OCI-LY7 (cell line): Measurements from ENCODE around the gene INPP5B. TPM values are rescaled to one million over a fixed set of nuclear protein-coding genes. Genes with fewer than 3 reads are reported as not detected.

Source experiments
- BruUV-seq: library from RNA; stranded (reverse); fragments of 400-500 nt; replicated peaks from 2 replicates; lab custom pipeline; 2021; lab: Mats Ljungman, UMichigan
- CTCF ChIA-PET: fragments of 300-600 bp; sonication (Branson Sonifier 250); formaldehyde crosslinking; loops from one replicate; lab custom pipeline; 2022; ENCODE audit warnings: antibody characterized with exemption; ENCODE audit not compliant: unreplicated experiment; lab: Charles Lee
- POLR2A ChIA-PET: fragments of 300-600 bp; sonication (Branson Sonifier 250); formaldehyde crosslinking; loops from one replicate; lab custom pipeline; 2022; ENCODE audit warnings: antibody characterized with exemption; lab: Charles Lee
- DNase-seq: peaks from one replicate; pipeline ENCODE4 v3.0.0-alpha.2; 2015; ENCODE audit warnings: low spot score
- H2AFZ ChIP-seq: fragments of 200-600 bp; sonication (generic), shearing (Covaris generic); 2 replicates; pipeline ENCODE4 v1.6.1; 2014; ENCODE audit warnings: mild to moderate bottlenecking, antibody characterized with exemption, low read length, moderate library complexity
- H3K27ac ChIP-seq: fragments of 200-600 bp; sonication (generic); 2 replicates; pipeline ENCODE4 v1.5.1; 2014; ENCODE audit warnings: mixed run types, low read depth, mild to moderate bottlenecking, moderate library complexity, low read length, inconsistent platforms; ENCODE audit not compliant: poor library complexity, severe bottlenecking
- H3K36me3 ChIP-seq: fragments of 200-600 bp; sonication (generic); 2 replicates; pipeline ENCODE4 v1.6.1; 2014; ENCODE audit warnings: mild to moderate bottlenecking, antibody characterized with exemption, low read length, moderate library complexity, mixed read lengths; ENCODE audit not compliant: insufficient read depth
- H3K4me1 ChIP-seq: fragments of 200-600 bp; sonication (generic); 2 replicates; pipeline ENCODE4 v1.5.1; 2014; ENCODE audit warnings: mild to moderate bottlenecking, low read length; ENCODE audit not compliant: insufficient read depth, poor library complexity, severe bottlenecking
- H3K4me2 ChIP-seq: fragments of 200-600 bp; sonication (generic); 2 replicates; pipeline ENCODE4 v1.6.1; 2014; ENCODE audit warnings: mild to moderate bottlenecking, low read length
- H3K4me3 ChIP-seq: fragments of 200-600 bp; sonication (generic); 2 replicates; pipeline ENCODE4 v1.5.1; 2014; ENCODE audit warnings: mild to moderate bottlenecking, low read depth, low read length; ENCODE audit not compliant: poor library complexity, severe bottlenecking
- H3K79me2 ChIP-seq: fragments of 200-600 bp; sonication (generic); 2 replicates; pipeline ENCODE4 v1.6.1; 2016; ENCODE audit warnings: low read depth, mild to moderate bottlenecking, low read length, moderate library complexity, mixed read lengths; ENCODE audit not compliant: insufficient read depth
- H3K9me2 ChIP-seq: fragments of 200-600 bp; sonication (generic); 2 replicates; pipeline ENCODE4 v1.6.1; 2016; ENCODE audit warnings: mild to moderate bottlenecking, low read length, mixed read lengths; ENCODE audit not compliant: insufficient read depth
- H3K9me3 ChIP-seq: fragments of 200-600 bp; sonication (generic); 2 replicates; pipeline ENCODE4 v1.6.1; 2014; ENCODE audit warnings: mild to moderate bottlenecking, mixed run types, low read length, mixed read lengths
- H4K20me1 ChIP-seq: fragments of 200-600 bp; sonication (generic); 2 replicates; pipeline ENCODE4 v1.6.1; 2014; ENCODE audit warnings: mild to moderate bottlenecking, antibody characterized with exemption, low read length, moderate library complexity, mixed read lengths; ENCODE audit not compliant: insufficient read depth
- EZH2phosphoT487 ChIP-seq: fragments of 200-600 bp; sonication (generic); IDR thresholded peaks from 2 replicates; pipeline ENCODE4 v1.6.1; 2018; ENCODE audit warnings: low read depth, borderline replicate concordance, mild to moderate bottlenecking, mixed run types, antibody characterized with exemption, low read length, moderate library complexity, mixed read lengths
- intact Hi-C: fragments of 100-400 bp; cut with micrococcal nuclease; formaldehyde crosslinking; loops from one replicate; pipeline ENCODE4 v1.10.0; 2022; ENCODE audit not compliant: unreplicated experiment
- total RNA-seq, 2 experiments: library from RNA; depleted of rRNA in 1 of 2; stranded (reverse); fragments of >200 nt in 1 of 2; shearing (Covaris generic) in 1 of 2; gene quantifications; 2 replicates each; pipeline ENCODE4 v1.2.3, GENCODE V29; 2014 to 2022
- TF ChIP-seq, protein P1 (sequence below): fragments of 200-600 bp; sonication (generic); conservative IDR thresholded peaks from 2 replicates; pipeline ENCODE4 v1.5.1; 2014; ENCODE audit warnings: mild to moderate bottlenecking, antibody characterized with exemption, low read length, moderate library complexity, mixed read lengths

The INPP5B gene
- total RNA-seq, 2 experiments from 2014 or later = 49.7 to 63.0 TPM

DNA sequence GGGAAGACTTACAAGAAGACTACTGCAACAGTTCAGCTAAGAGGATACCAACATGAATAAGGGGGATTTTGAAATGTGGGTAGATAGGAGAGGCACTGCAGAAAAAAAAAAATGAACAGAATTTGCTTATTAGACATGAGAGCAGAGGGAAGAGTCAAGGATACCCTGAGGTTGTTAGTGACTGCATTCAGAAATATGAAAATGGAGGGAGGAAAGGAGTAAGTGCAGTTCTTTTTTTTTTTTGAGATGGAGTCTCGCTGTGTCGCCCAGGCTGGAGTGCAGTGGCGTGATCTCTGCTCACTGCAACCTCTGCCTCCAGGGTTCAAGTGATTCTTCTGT lies 23.3 kb downstream of the INPP5B start:
- H3K9me2 ChIP-seq = no peaks in the 10 kb centered on the region
- no peaks in the 10 kb centered on the region for H3K9me3 ChIP-seq
- BruUV-seq = no TSS peak
- peak overlapping the region; percentile 98 for H3K27ac ChIP-seq
- peaks cover 78% of the 10 kb centered on the region for H3K4me1 ChIP-seq
- no peak for DNase-seq
- POLR2A ChIA-PET = interaction anchor here (1.4 to 2.4 kb wide), 4 partner anchors 8 to 29 kb away, joined by 4 to 9 read pairs (median 7); partner anchors contain the start of gene INPP5B
- peak overlapping the region; percentile 37 for H3K4me3 ChIP-seq
- CTCF ChIA-PET = interaction anchor here (0.8 kb wide), 1 partner anchor 23 kb away, joined by 3 read pairs; the partner anchor contains the start of gene INPP5B
- H3K79me2 ChIP-seq = peaks cover 89% of the 10 kb centered on the region
- intact Hi-C loops = loop anchor here (2.0 kb wide), 1 partner anchor 65 kb away; no protein-coding TSS in a partner anchor
- 0 out of 2 replicates have a peak overlapping the region, but pooled peaks have one; percentile 20 for H2AFZ ChIP-seq
- H3K4me2 ChIP-seq = peak overlapping the region; percentile 69
- no peaks in the 10 kb centered on the region for H4K20me1 ChIP-seq
- TF ChIP-seq, protein P1, sequence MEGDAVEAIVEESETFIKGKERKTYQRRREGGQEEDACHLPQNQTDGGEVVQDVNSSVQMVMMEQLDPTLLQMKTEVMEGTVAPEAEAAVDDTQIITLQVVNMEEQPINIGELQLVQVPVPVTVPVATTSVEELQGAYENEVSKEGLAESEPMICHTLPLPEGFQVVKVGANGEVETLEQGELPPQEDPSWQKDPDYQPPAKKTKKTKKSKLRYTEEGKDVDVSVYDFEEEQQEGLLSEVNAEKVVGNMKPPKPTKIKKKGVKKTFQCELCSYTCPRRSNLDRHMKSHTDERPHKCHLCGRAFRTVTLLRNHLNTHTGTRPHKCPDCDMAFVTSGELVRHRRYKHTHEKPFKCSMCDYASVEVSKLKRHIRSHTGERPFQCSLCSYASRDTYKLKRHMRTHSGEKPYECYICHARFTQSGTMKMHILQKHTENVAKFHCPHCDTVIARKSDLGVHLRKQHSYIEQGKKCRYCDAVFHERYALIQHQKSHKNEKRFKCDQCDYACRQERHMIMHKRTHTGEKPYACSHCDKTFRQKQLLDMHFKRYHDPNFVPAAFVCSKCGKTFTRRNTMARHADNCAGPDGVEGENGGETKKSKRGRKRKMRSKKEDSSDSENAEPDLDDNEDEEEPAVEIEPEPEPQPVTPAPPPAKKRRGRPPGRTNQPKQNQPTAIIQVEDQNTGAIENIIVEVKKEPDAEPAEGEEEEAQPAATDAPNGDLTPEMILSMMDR = no peak
- no peak for TF ChIP-seq EZH2phosphoT487
- H3K36me3 ChIP-seq = peaks cover 30% of the 10 kb centered on the region

DNA sequence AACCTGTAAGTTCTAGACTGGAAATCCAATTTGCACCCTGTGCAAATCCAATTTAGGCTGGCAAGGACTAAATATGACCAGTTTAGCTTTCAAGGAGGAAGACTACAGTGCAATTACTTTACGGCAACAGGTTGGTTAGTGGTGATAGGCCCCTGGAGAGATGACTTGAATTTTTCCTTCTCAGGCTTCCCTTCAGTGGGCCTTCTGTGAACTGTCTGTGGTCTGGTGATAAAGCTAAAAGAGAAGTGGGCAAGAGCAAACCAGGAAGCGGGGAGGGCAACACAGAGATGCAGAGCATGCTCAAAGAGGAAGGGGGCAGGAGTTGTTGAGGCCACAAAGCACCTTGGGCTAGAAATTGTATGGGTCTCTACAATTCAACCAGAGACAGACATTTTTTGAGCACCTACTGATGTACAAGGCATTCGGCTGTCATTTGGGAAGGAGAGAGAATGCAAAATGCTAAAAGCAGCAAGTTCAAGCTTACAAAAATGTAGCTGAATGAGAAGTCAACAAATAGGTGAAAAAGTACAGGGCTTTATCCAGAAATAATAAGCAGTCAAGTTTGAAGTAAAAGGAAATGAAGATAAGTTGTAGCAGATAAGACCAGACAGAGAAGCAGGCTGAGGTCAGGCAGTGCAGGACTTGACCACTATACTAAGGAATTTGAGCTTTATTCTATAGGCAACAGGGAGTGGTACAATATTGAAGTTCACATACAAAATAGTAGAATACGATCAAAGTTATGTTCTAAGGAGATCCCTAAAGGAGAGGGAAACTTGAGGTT lies 23.9 kb downstream of the INPP5B start:
- Histone ChIP-seq H3K4me2 (peak overlapping the region; percentile 69), H3K79me2 (peaks cover 89% of the 10 kb centered on the region), H3K4me3 (peak overlapping the region; percentile 37), H3K9me2 (no peaks in the 10 kb centered on the region), H2AFZ (peak overlapping the region; percentile 20; the same call in 1 of the 2 replicates), H3K36me3 (peaks cover 33% of the 10 kb centered on the region), H3K9me3 (no peaks in the 10 kb centered on the region), H3K4me1 (peaks cover 77% of the 10 kb centered on the region), H4K20me1 (no peaks in the 10 kb centered on the region), H3K27ac (peak overlapping the region; percentile 98)
- ChIA-PET POLR2A (interaction anchor here (0.5 to 2.4 kb wide), 8 partner anchors 8 to 67 kb away, joined by 3 to 9 read pairs (median 4); partner anchors contain the start of genes INPP5B and SF3A3), CTCF (interaction anchor here (0.8 kb wide), 1 partner anchor 24 kb away, joined by 3 read pairs; the partner anchor contains the start of gene INPP5B)
- intact Hi-C loops = loop anchor here (2.0 kb wide), 1 partner anchor 66 kb away; no protein-coding TSS in a partner anchor
- peak; percentile 93 for DNase-seq
- TF ChIP-seq EZH2phosphoT487 = no peak
- TF ChIP-seq, protein P1 = peak; percentile 45
- TSS peak; percentile 90 for BruUV-seq
